HT-29 (cell line): ENCODE results near the gene RELN. TPM values are rescaled to one million over a fixed set of nuclear protein-coding genes. Genes with fewer than 3 reads are reported as not detected.
"Not testable (repeated sequence)": the region's sequence is repeated elsewhere in the genome, so short reads cannot be mapped to it uniquely, and the experiment has no call there.

Source experiments
- DNase-seq: peaks from one replicate; pipeline ENCODE4 v3.0.0-alpha.2; 2015; ENCODE audit warnings: low spot score
- total RNA-seq: library from RNA; depleted of rRNA; stranded (reverse); fragments of >200 nt; shearing (Covaris generic); gene quantifications from 2 replicates; pipeline ENCODE4 v1.2.3, GENCODE V29; 2014; rRNA removed

RELN gene
- not detected in 2 replicates for total RNA-seq

GRCh38 chr7:103989200-103989784 is at the start of gene RELN:
Gene RELN, minus strand, starts transcription at chr7:103989658. Its CDS starts 302 bp downstream, at chr7:103989356.
- no peak for DNase-seq

DNA sequence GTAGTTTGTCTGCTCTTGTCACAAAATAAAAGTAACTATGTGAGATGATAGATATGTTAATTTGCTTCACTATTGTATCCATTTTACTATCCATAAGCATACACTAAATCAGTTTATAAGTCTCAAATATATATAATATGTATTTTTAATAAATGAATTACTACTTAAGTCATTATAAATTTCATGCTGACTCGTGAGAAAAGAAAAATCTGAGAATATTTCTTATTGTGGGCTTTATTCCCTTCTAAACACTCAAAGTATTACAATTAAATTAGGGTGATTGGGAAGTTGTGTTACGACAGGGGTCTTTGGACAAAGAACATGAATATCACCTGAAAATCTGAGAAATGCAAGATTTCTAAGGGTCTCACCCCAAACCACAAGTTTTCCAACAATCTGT is 48.7 kb upstream of the RELN start:
- no peak for DNase-seq

- DNase-seq, result not testable (repeated sequence)
Observed at GRCh38 chr7:104036889-104037288, 47.4 kb upstream of the RELN start.

- DNase-seq, result no peak
Observed at GRCh38 chr7:104035351-104035750, 45.9 kb upstream of the RELN start.

DNA sequence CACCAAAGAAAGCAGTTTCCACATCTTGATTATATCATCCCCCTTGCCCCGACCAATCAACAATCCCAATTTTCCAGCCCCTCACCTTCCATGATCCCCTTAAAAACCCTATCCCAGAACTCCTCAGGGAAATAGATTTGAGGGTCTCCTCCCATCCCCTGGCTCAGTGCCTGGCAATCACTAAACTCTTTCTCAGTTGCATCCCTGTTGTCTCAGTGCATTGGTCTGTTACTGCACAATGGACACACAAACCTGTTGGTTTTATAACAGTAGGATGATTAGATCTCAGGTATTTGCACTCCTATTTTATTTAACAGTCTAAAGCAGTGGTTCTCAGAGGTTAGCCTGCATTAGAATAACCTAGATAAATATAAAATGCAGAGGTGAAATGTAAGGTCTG is 45.2 kb upstream of the RELN start:
- no peak for DNase-seq

GRCh38 chr7:104033837-104034236 is 44.4 kb upstream of the RELN start:
- DNase-seq, result no peak

- DNase-seq, result no peak
Observed at GRCh38 chr7:104032486-104032885, 43.0 kb upstream of the RELN start.

- no peak for DNase-seq
Observed at GRCh38 chr7:104029765-104030164, 40.3 kb upstream of the RELN start.

DNA sequence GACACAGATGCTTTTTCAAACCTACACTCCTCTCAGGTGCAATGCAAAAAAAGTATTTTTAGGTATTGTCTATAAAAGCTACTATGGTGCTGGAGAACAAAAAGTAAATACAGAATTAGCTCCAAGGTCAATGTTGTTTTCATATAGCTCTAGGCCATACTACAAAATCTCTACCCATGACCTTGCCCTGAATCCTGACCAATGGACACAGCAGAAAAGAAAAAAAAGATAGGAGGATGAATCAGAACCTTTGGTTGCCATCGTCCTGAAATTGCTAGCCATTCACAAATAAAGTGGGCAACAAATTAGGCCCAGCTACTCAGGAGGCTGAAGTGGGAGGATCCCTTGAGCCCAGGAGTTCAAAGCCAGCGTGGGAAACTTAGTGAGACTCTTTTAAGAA is 35.2 kb upstream of the RELN start:
- DNase-seq, result no peak

DNA sequence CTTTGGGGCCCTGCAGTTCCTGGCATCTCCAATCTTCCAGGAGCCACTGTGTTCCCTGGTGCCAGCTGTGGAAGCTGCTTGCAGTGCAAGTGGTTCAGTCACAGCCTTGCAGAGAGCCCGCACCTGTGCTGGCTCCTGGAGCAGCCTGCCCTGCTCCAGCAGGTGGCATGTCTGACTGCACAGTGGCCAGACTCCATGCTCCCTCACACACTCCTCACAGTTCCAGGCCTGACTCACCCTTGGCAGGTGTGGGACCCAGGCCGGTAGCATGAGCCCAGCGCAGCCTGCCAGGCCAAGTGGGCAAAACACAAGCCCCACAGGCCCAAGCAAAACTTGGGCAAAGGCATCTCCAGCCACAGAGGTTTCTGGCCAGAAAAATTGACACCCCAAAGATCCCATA is 33.6 kb upstream of the RELN start:
- DNase-seq, result no peak

DNA sequence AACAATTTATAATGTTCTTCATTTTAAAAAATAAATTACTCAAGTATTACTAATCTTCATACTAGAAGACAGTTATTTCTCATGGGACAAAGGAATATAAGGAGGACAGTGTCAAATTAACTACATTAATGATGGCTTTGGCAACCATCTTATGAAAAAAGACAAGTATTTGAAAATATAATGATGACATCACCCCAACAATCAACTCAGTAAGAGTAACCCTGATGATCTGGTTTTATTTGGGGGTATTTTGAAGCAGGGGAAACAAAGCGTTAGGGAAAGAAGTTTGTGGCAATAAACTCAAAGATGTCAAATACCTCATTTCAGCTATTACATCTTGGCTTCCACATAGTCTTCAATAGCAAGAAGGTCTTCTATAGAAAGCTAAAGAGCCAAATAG is 29.0 kb upstream of the RELN start:
- no peak for DNase-seq

GRCh38 chr7:104017001-104017400 is 27.5 kb upstream of the RELN start:
- DNase-seq, result no peak

- no peak for DNase-seq
Observed at GRCh38 chr7:104012835-104013234, 23.4 kb upstream of the RELN start.

- no peak for DNase-seq
Observed at GRCh38 chr7:104011829-104012228, 22.4 kb upstream of the RELN start.

GRCh38 chr7:104010052-104010909 is 20.8 kb upstream of the RELN start:
- DNase-seq, result no peak

DNA sequence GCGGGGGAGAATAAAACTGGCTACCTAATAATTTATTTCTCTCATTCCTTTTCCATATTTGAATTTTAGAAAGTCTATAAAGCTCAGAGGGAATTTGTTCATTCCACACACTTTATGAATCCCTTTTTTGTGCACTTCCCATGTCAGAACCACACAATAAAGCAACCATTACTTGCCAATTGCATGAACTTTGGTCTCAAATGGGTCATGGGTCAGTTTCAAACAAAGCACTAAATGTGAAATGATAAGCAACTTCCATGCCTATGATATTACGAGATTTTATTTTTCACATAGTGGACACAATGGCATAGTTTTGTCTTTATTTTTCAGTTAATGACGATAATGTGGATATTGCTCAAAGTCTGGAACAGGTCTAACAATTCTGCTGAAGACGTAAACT is 18.6 kb upstream of the RELN start:
- no peak for DNase-seq

DNA sequence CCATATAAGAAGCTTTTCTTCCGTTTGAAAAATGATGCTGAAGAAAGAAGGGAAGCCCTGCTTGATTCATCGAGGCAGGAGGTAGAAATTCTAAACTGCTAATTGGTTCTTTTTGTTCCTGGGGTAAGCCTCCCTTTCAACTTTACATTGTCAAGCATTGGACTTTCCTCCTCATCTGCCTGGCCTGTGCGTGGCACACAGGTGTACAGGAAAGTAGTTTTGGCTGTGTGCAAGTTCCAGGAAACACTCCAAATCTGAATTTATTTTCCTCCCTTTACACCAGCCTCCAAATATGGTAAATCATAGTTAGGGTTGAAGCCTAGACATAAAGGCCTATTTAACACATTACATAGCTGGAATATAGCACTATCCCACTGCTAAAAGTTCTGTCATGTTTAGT is 18.2 kb upstream of the RELN start:
- DNase-seq, result no peak

GRCh38 chr7:104005197-104005596 is 15.7 kb upstream of the RELN start:
- DNase-seq, result no peak

DNA sequence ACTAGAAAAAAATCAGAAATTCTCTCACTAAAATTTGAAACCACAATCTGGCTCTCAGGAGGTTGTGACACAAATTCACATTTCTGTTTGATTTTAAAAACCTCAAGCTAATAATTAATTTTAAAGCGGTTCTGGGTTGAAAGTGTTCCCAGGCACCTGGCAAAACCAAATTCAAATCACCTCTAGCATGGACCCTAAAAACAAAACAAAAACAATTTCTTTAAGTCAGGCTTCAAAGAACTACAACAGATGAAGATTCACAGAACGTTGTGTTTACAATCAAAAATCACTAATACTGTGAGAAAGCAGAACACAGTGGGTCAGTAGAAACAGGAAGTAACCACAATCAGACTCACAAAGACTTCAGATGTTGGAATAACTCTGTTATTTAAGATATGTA is 7.2 kb upstream of the RELN start:
- DNase-seq, result no peak

GRCh38 chr7:103996017-103996551 is 6.6 kb upstream of the RELN start:
- no peak for DNase-seq

DNA sequence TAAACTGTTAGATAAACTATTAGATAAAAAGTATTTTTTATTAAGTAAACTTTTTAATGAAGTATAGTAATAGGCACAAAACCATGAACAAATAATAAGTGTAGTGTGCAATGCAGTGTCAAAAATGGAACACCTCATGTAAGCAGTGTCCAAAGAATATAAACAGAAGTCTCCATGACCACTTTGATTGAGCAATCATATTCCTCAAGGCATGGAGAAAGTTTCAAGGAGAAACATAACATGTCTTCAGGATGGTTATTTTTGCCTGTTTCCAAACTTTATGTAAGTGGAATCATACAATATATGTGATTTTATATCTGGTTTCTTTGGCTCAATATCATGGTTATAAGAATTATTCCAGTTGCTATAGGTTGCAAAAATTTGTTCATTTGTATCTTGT is 6.1 kb upstream of the RELN start:
- DNase-seq, result no peak

DNA sequence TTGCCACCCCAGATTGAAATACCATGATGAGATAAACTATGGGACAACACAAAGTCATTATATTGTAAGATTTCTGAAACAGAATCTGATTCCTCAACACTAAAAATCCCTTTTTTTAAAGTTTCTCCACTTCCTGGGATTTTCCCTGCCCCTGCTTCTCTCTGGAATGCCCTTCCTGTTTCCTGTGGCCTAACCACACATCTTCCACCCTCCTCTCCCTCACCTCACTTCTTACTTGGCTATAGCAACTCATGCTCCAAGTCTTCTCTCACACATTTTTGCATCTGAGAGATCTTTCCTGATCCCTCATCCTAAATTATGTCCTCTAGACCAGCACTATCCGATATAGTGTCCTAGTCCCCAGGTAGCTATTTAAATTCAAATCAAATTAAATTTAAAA is 4.1 kb upstream of the RELN start:
- no peak for DNase-seq

DNA sequence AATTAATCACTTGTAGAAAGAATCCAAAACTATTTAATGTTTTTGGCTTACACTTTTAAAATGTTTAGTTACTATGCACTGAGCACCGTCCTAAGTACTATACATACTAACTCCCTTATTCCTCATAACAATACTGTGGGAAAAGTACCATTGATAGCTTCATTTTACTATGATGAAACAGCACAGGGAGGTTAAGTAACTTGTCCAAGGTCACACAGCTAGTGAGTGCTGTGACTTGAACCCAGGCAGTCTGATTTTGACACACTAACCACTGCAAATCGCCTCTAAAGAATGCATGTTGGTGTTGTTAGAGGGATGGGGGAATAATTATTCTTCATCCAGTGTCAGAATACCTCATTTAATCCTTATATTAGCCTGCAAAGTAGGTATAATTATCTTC is 1.9 kb upstream of the RELN start:
- no peak for DNase-seq
